SH-SY5Y (cell line): ENCODE results near the gene SUSD2.

Experiments used
- GATA2 ChIP-seq: IDR thresholded peaks from 2 replicates; pipeline ENCODE4 v1.6.1; 2011; ENCODE audit warnings: mild to moderate bottlenecking, low read depth, low read length
- GATA3 ChIP-seq: IDR thresholded peaks from 2 replicates; pipeline ENCODE4 v1.6.1; 2011; ENCODE audit warnings: low read depth, mild to moderate bottlenecking, low read length, moderate library complexity

SUSD2 gene

DNA sequence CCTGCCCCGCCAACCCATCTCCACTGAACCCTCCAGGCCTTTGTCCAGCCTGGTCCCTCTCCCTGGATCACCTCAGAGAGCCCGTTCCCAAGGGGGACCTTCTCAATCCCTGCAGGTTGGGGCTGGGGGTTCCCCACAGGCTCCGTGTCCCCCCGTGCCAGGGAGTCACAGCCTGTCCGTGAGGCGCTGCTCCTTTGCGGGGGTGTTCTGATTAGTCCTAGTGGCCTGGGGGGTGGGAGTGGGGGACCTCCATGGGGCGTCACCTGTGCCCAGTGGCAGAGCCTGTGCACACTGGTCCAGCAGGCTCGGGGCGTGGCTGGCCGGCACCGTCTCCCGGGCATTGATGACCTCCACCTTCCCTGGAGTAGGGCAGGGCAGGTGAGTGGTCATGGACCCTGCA is 51.9 kb downstream of the SUSD2 start:
- TF ChIP-seq GATA3 (no peak), GATA2 (no peak)

DNA sequence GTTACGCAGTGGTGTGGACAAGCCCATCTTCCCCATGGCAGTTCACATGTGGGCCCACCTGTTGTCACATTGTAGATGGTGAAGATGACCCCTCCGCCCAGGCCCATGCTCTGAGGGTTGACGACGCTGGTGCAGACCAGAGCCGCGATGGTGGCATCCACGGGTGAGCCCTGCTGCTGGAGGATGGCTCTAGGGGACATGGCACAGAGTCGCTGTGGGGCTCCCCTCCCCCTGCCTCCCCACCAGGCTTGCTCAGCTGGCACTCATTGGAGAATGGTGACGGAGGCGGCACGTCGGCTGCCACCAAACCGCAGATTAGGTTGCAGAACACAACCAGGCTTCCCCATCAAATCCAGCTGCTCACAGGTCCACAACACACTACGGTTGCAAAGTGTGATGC is 52.5 kb downstream of the SUSD2 start:
- TF ChIP-seq GATA3 (no peak), GATA2 (no peak)

DNA sequence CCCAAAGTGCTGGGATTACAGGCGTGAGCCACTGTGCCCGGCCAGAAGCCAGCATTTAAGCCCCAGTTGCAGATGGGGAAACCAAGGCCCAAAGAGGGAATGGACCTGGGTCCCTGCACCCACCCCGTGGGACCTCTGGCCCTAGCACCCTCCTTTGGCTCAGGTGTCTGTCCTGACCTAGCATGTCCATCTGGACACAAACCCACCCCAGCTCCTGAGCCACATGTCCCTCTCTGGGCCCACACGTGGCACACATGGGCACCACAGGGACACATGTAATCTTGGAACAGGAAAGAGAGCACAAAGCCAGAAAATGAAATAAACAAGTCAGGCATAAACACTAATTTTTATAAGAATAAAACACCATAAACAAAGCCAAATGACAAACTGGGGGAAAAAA is 54.0 kb downstream of the SUSD2 start:
- TF ChIP-seq GATA3: no peak
- TF ChIP-seq GATA2: no peak

DNA sequence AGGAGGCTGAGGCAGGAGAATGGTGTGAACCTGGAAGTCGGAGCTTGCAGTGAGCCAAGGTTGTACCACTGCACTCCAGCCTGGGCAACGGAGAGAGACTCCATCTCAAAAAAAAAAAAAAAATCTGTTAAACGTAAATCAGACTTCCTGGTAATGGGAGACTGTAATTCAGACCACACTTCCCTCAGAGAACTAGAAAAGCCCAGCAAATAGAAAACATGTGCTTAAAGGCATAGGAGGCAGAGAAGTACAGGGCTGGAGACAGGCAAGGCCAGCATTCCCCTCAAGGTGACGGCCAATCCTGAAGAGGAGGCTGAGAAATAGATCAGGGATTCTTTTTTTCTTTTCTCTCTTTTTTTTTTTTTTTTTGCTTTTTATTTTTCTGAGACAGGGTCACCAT is 55.4 kb downstream of the SUSD2 start:
- TF ChIP-seq GATA3 (no peak), GATA2 (no peak)
